Measurements from ENCODE around the gene TANK. TPM values are rescaled to one million over a fixed set of nuclear protein-coding genes. Genes with fewer than 3 reads are reported as not detected.

TANK gene
- total RNA-seq, 4 donors from 2014 or later: 94.2 to 178 (median 141) TPM

DNA sequence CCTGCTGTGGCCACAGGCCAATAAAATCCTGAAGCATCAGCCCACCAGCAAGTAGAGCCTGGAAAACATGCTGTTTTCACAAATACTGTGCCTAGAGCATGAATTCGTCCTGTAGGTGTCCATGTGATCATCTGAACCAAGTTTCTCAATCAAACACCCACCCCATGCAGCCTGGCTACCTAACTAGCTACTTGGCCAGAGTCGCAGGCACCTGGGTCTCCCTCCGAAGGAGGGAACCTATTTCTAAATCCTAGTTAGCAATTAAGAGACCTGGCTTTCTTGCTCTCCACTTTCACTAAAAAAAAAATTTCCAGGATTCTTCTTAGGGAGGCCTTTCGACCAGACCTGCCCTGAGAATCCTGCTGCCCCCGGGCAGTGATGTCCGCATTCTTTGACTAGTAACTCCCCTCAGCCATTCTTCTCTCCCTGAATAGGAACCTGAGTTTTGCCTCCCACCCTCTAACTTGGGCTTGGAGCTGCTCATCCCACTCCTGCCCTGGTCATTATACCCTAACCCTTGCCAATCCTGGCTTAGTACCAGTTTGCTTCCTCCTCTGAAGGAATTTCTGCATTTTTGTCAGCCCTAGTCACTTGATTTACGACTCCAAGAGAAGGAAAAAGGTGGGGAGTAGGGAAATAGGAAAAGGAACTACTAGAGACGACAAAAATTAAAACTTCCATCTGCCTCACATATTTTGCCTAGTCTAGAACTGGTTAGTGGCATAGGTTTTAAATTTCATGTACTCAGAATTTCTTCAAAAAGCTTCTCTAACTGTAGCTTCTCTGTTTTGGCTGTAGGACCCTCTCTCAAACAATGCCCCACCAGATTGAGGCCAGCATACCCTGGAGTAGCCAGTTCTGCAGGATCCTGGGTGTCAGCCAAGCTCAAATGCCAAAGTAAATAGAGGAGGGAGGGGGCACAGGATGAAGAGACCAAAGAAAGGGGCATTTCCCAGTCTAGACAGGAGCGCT, 25.4 kb upstream of the TANK start:
- TF ChIP-seq, protein P1, sequence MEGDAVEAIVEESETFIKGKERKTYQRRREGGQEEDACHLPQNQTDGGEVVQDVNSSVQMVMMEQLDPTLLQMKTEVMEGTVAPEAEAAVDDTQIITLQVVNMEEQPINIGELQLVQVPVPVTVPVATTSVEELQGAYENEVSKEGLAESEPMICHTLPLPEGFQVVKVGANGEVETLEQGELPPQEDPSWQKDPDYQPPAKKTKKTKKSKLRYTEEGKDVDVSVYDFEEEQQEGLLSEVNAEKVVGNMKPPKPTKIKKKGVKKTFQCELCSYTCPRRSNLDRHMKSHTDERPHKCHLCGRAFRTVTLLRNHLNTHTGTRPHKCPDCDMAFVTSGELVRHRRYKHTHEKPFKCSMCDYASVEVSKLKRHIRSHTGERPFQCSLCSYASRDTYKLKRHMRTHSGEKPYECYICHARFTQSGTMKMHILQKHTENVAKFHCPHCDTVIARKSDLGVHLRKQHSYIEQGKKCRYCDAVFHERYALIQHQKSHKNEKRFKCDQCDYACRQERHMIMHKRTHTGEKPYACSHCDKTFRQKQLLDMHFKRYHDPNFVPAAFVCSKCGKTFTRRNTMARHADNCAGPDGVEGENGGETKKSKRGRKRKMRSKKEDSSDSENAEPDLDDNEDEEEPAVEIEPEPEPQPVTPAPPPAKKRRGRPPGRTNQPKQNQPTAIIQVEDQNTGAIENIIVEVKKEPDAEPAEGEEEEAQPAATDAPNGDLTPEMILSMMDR (IDR thresholded peaks at IDR 0.05; ENCODE audit: low read depth): no peak

DNA sequence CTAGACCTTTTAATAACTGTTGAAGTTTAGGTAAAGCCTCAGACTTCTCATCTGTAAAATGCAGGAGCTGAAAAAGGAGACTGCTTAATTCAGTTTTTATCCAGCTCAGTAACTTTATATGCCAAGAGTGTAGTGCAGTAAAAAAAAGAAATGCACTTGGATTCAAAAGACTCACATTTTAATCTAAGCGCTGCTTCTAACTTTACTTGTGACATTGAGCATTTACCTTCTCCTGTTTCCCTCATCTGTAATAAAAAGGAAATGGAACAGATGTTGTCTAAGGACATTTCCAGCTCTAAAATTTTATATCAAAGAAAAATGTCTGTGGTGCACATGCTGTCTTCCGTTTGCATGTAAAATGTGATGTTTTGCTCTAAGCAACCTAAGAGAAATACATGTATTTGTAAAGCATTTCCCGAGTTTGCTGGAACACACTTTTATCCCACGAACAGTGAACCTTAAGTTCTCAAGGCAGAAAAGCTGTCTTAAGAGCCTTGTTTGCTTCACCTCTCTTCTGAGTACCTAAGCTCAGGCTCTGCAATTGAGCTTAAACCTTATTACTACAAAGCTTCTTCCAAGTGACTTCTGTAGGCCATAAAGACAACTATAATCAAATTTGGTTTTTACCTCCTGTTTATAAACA, 24.2 kb upstream of the TANK start:
- TF ChIP-seq, protein P1 (IDR thresholded peaks at IDR 0.05; ENCODE audit: low read depth): no peak

DNA sequence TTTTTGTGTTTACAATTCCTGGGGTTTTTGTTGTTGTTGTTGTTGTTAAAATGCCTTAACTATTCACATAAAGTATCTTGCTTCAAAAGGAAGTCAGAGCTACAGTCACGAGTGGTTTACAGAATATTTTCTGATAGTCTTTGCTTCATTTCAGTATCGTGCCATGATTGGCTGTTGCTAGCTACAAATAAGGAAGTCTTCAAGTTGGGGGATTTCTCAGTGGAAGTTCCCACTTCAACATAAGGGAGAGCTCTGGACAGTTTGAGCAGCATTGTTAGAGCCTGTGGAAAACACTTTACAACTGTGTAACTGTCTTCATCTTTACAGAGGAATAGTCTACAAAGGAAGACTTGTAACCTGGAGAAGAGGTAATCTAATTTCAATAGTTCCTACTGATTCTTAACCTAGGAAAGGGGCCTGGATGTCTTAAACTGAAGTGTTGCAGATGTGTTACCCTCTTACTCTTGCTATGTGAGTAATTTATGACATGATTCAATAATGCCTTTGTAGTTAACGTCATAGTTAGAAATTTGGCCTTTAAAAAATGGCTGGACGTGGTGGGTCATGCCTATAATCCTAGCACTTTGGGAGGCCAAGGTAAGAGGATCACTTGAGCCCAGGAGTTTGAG, 23.4 kb upstream of the TANK start:
- TF ChIP-seq, protein P1 (IDR thresholded peaks at IDR 0.05; ENCODE audit: low read depth): no peak

DNA sequence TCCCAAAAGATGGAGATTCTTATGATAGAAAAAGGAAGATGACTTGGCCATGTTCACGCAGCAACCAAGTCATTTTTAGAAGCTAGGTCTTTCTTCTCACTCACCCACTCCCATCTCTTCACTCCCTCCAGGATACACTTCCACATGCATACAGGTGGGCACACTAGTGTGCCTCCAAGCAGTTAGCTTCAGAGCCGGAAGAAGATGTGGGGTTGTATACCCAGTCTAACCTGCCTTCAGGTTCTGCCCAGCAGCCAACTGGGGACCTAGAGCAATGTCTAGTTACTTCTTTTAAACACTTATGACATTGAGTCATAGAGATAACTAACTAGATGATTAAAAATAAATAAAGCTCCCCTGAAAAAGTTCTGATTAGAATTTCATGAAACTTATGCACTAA, 21.8 kb upstream of the TANK start:
- TF ChIP-seq, protein P1 (IDR thresholded peaks at IDR 0.05; ENCODE audit: low read depth): no peak

DNA sequence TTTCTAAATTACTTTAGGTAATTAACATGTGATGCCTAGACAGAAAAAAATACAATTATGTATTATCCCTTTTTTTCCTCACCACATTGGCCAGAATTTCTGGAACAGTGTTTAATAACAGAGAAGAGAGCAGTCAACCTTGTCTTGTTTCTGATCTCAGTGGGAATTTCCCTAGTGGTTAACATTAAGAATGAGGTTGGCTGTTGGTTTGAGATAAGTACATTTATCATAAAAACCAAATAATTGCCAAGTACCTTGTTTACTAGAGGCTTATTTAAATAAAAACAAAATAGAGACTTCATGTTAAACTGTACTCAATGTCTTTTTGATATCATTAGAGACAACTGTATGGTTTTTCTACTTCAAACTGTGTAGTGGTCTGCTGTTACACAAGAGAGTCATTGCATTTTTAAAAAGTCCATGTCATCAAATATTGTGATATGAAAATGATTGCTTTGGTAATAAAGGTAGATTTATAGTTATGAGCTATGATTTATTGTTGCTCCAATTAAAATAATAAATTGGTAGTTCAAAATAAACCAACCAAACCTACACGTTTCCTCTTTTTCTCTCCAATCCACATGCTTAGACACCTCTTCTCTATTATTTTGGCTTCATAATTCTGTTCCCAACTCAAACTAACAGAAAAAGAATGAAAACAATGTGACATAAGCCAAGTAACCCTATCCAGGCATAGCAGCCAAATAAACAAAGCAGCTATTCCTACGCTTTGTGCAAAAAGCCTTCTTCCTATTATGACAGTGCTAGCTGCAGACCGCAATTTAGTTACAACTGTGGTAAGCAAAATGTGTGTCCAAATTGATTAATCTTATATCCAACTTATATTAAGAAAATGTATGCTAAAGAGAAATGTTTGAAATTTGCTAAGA, 20.9 kb upstream of the TANK start:
- TF ChIP-seq, protein P1 (IDR thresholded peaks at IDR 0.05; ENCODE audit: low read depth): no peak

DNA sequence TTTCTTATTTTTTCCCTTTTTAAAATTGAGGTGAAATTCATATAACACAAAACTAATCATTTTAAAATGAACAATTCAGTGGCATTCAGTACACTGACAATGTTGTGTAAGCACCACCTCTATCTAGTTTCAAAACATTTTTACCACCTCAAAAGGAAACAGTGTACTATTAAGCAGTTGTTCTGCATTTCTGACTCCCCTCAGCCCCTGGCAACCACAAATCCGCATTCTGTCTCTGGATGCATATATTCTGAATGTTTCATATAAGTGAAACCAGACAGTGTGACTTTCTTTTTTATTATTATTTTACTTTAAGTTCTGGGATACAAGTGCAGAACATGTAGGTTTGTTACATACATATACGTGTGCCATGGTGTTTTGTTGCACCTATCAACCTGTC, 19.2 kb upstream of the TANK start:
- TF ChIP-seq, protein P1 (IDR thresholded peaks at IDR 0.05; ENCODE audit: low read depth): no peak

Data from subcutaneous adipose tissue (tissue), 4 donors.